ENCODE data around the gene TCF7L1. TPM values are rescaled to one million over a fixed set of nuclear protein-coding genes. Genes with fewer than 3 reads are reported as not detected.

Gene TCF7L1
- polyA plus RNA-seq, 6 donors from 2014 or later = 0.35 TPM; not detected in 5

GRCh38 chr2:85354286-85355072 is 221.3 kb downstream of the TCF7L1 start, which contains the start of the genes ELMOD3 and RETSAT:
Gene ELMOD3, plus strand, starts transcription at chr2:85354769. Its CDS starts 2,430 bp downstream, at chr2:85357199.
Gene RETSAT, minus strand, starts transcription at chr2:85354528. Its CDS starts 21 bp downstream, at chr2:85354507.
- Mint-ChIP-seq H3K4me3 (peak within 1 kb of the TSS; percentile 96 to 100 (median 98)), H3K27ac (peak within 1 kb of the TSS; percentile 98 to 100 (median 100)), H3K27me3 (no peaks in the 10 kb centered on the region), H3K4me1 (peaks cover 27 to 57% (median 44%) of the 10 kb centered on the region in 3 donors), H3K36me3 (peaks cover 14% of the 10 kb centered on the region in 2 donors), H3K9me3 (no peaks in the 10 kb centered on the region)
- ATAC-seq (ENCODE audit: low read depth in 2 of 2) (peak; percentile 95 to 97), DNase-seq (peak; percentile 98)

GRCh38 chr2:85355073-85355410 is 221.8 kb downstream of the TCF7L1 start:
- no peaks in the 10 kb centered on the region for H3K9me3 Mint-ChIP-seq
- peaks cover 9 to 14% of the 10 kb centered on the region in 2 donors for H3K36me3 Mint-ChIP-seq
- no peaks in the 10 kb centered on the region for H3K27me3 Mint-ChIP-seq
- peak in 1 of 2 donors; percentile 3 for ATAC-seq (ENCODE audit: low read depth in 2 of 2)
- peak overlapping the region; percentile 98 to 100 (median 100) for H3K27ac Mint-ChIP-seq
- H3K4me1 Mint-ChIP-seq = peaks cover 27 to 57% (median 44%) of the 10 kb centered on the region in 3 donors
- peak overlapping the region; percentile 96 to 100 (median 98) for H3K4me3 Mint-ChIP-seq
- no peak for DNase-seq

DNA sequence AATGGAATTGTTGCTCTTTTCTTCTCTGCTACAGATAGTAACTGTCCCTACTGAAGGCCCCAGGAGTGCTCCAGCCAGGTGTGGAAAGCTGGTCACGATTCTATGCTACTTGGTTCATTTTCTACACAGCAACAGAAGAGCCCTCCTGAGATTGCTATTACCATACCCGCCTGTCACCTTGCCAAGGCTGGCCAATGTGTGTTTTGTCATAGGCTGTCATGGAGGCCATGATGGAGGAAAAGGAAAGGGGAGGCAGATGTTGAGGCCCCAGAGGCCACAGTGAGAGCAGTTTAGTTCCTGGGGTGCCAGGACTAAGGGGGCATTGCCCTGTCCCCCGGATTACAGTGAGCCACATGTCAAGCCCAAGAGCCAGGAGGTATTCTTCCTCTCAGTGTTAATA is 222.3 kb downstream of the TCF7L1 start:
- peak overlapping the region; percentile 96 to 100 (median 98) for H3K4me3 Mint-ChIP-seq
- DNase-seq (no peak), ATAC-seq (ENCODE audit: low read depth in 2 of 2) (no peak)
- peaks cover 27 to 55% (median 44%) of the 10 kb centered on the region in 3 donors for H3K4me1 Mint-ChIP-seq
- peak overlapping the region in 3 of 6 donors; percentile 44 to 98 (median 76) for H3K27ac Mint-ChIP-seq
- no peaks in the 10 kb centered on the region for H3K27me3 Mint-ChIP-seq
- H3K9me3 Mint-ChIP-seq = no peaks in the 10 kb centered on the region
- peaks cover 4 to 10% of the 10 kb centered on the region in 2 donors for H3K36me3 Mint-ChIP-seq

DNA sequence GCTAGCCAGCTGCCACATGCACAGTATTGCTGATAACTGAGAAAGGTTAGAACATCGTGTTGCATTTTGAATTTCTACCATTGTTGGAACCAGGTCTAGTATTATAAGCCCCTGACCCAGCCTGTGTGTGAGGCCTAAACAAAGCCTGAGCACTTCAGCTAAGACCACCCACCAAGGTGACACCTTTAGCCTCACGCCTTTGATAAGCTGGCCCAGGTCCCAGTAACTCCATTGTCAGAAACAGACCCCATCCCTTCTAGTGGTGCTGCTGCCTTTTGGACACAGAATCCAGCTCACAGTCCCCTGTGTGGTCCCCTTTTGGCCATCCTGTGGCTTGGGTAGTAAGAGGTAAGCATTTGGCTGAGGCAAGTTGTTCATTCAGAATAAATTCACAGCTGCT is 223.0 kb downstream of the TCF7L1 start:
- no peak for ATAC-seq (ENCODE audit: low read depth in 2 of 2)
- H3K4me1 Mint-ChIP-seq = peaks cover 27 to 48% (median 44%) of the 10 kb centered on the region in 3 donors

DNA sequence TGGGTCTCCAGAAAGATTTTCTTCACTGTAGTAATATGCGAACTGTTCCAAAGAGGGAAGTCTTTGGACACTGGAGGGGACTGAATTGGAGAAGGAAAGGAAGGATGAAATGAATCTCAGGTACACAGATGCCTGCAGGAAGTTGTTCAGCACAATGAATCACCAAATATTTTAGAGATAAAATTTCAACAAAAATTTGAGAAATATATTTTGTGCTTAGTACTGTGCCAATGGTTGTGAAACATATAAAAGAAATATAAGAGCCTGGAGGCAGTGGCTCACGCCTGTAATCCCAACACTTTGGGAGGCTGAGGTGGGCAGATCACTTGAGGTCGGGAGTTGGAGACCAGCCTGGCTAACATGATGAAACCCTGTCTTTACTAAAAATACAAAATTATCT is 224.5 kb downstream of the TCF7L1 start:
- H3K27me3 Mint-ChIP-seq = no peaks in the 10 kb centered on the region
- ATAC-seq (ENCODE audit: low read depth in 2 of 2) (no peak), DNase-seq (no peak)
- H3K4me3 Mint-ChIP-seq = peak overlapping the region in 1 of 8 donors; percentile 11
- H3K27ac Mint-ChIP-seq = peak overlapping the region in 1 of 6 donors; percentile 35
- peaks cover 27 to 43% (median 43%) of the 10 kb centered on the region in 3 donors for H3K4me1 Mint-ChIP-seq
- H3K9me3 Mint-ChIP-seq = no peaks in the 10 kb centered on the region
- H3K36me3 Mint-ChIP-seq = peaks cover 0 to 7% of the 10 kb centered on the region in 2 donors

More for the DNA sequence above, 223.0 kb downstream of the TCF7L1 start:
- DNase-seq = no peak
- Mint-ChIP-seq H3K4me3 (peak overlapping the region in 6 of 8 donors; percentile 12 to 100 (median 96)), H3K36me3 (peaks cover 0 to 4% of the 10 kb centered on the region in 2 donors), H3K27ac (peak overlapping the region in 3 of 6 donors; percentile 44 to 98 (median 60)), H3K27me3 (no peaks in the 10 kb centered on the region), H3K9me3 (no peaks in the 10 kb centered on the region)

Other genes starting within 250 kb of the TCF7L1 start
- 1,000 to 10,000 TPM; 5,825 to 8,742 (median 6,750) TPM for gene TMSB10, start 227.7 kb upstream of the TCF7L1 start, polyA plus RNA-seq (ENCODE audit: low read depth in 6 of 6)
- gene KCMF1, start 162.2 kb upstream of the TCF7L1 start, polyA plus RNA-seq (ENCODE audit: low read depth in 6 of 6) = 10 to 100 TPM; 19.3 to 41.3 (median 25.9) TPM
- gene TGOLN2, start 194.6 kb downstream of the TCF7L1 start, polyA plus RNA-seq (ENCODE audit: low read depth in 6 of 6) = 10 to 100 TPM; 45.5 to 94.8 (median 77.3) TPM
- gene RETSAT, start 221.1 kb downstream of the TCF7L1 start, polyA plus RNA-seq (ENCODE audit: low read depth in 6 of 6) = 1 to 10 TPM; 4.4 to 8.7 (median 6.8) TPM
- 10 to 100 TPM in 5 of 6 donors, 1 to 10 TPM in 1; 9.8 to 23.1 (median 13.8) TPM for gene ELMOD3, start 221.4 kb downstream of the TCF7L1 start, polyA plus RNA-seq (ENCODE audit: low read depth in 6 of 6)